ENCODE measurements around the gene FHL1. TPM values are rescaled to one million over a fixed set of nuclear protein-coding genes. Genes with fewer than 3 reads are reported as not detected.

Gene FHL1
- total RNA-seq, 1 donor from 2014 or later, result 26.8 TPM

DNA sequence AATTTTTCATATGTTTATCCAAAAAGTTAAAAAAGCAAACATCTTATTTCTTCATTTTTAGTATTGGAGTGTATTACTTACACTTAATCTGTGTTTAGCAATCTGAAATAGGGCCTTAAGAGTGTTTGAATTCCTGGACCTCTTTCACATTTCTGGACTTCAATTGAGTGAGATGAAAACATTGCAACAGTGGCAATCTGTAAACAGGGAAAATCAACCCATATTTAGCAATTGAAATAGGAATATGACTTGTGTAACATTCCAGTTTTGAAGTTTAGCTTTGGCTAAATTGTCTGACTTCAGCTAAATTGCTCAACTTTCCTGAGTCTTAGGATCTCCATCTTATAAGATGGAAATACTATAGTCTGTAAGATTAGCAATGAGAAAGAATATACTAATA lies 34.6 kb upstream of the FHL1 start:
- no peak overlapping the region for H3K4me3 Mint-ChIP-seq
- TF ChIP-seq, protein P1, sequence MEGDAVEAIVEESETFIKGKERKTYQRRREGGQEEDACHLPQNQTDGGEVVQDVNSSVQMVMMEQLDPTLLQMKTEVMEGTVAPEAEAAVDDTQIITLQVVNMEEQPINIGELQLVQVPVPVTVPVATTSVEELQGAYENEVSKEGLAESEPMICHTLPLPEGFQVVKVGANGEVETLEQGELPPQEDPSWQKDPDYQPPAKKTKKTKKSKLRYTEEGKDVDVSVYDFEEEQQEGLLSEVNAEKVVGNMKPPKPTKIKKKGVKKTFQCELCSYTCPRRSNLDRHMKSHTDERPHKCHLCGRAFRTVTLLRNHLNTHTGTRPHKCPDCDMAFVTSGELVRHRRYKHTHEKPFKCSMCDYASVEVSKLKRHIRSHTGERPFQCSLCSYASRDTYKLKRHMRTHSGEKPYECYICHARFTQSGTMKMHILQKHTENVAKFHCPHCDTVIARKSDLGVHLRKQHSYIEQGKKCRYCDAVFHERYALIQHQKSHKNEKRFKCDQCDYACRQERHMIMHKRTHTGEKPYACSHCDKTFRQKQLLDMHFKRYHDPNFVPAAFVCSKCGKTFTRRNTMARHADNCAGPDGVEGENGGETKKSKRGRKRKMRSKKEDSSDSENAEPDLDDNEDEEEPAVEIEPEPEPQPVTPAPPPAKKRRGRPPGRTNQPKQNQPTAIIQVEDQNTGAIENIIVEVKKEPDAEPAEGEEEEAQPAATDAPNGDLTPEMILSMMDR (IDR thresholded peaks at IDR 0.05; ENCODE audit: unreplicated experiment), result no peak
- peaks cover 4% of the 10 kb centered on the region for H3K4me1 Mint-ChIP-seq
- H3K9me3 Mint-ChIP-seq, result peaks cover 44% of the 10 kb centered on the region
- no peaks in the 10 kb centered on the region for H3K36me3 Mint-ChIP-seq
- no peaks in the 10 kb centered on the region for H3K27me3 Mint-ChIP-seq (ENCODE audit: low read depth)
- no peak for DNase-seq (ENCODE audit: low spot score in 2 of 2, unreplicated experiment in 2 of 2)
- no peak overlapping the region for H3K27ac Mint-ChIP-seq

DNA sequence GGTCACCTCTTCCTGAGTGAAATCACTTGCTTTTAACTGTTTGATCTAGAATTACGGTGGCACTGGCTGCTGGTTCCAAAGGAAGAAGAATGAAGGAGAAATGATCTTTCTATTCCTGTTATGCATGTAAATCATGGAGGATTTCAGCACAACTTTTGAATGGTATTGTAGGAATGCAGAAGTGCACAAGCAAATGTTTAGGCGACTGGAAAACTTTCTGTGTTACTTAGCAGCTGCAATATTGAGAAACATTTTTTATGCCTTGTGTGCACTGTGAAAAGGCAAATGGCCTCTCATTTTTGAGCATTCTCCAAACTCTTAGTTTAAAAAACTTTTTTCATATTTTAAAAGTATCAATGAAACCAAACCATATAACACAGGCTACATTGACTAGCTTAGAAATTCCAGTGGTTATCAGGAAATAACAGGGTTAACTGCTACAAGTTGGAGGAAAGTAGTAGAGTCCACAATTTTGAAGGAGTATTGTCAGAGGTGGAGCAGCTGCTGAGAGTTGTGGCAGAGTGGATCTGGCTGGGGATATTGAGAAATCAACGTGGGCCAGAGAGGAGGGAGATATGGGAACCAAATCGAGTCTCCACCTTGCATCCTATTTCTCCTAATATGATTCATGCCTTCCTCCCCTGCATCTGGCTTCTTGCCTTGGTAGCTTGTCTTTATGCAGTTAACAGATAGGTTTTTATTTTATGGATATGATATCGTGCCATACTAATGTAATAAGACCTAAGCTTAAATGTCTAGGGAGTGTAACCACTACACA lies 32.0 kb upstream of the FHL1 start:
- H3K9me3 Mint-ChIP-seq, result peaks cover 41% of the 10 kb centered on the region
- H3K27me3 Mint-ChIP-seq (ENCODE audit: low read depth), result no peaks in the 10 kb centered on the region
- TF ChIP-seq, protein P1 (IDR thresholded peaks at IDR 0.05; ENCODE audit: unreplicated experiment), result no peak
- no peaks in the 10 kb centered on the region for H3K36me3 Mint-ChIP-seq
- peaks cover 4% of the 10 kb centered on the region for H3K4me1 Mint-ChIP-seq
- no peak overlapping the region for H3K4me3 Mint-ChIP-seq
- no peak for DNase-seq (ENCODE audit: low spot score in 2 of 2, unreplicated experiment in 2 of 2)
- no peak overlapping the region for H3K27ac Mint-ChIP-seq

DNA sequence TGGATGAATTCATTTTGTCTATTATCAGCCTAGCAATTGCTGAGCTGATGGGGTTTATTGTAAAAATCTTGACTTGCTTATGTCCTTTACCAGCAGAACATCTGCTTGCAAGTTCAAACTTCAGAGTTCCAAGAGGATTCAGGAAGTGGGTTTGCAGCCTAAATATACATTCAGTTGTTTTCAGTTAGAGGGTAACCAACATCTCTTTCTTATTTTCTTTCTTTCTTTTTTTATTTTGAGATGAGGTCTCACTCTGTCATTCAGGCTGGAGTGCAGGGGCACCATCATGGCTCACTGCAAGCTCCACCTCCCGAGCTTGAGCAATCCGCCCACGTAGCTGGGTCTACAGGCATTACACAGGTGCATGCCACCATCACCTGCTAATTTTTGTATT lies 31.4 kb upstream of the FHL1 start:
- TF ChIP-seq, protein P1 (IDR thresholded peaks at IDR 0.05; ENCODE audit: unreplicated experiment), result no peak
- no peak overlapping the region for H3K4me3 Mint-ChIP-seq
- H3K9me3 Mint-ChIP-seq, result peaks cover 39% of the 10 kb centered on the region
- DNase-seq (ENCODE audit: low spot score in 2 of 2, unreplicated experiment in 2 of 2), result no peak
- peaks cover 4% of the 10 kb centered on the region for H3K4me1 Mint-ChIP-seq
- H3K36me3 Mint-ChIP-seq, result no peaks in the 10 kb centered on the region
- H3K27me3 Mint-ChIP-seq (ENCODE audit: low read depth), result no peaks in the 10 kb centered on the region
- H3K27ac Mint-ChIP-seq, result no peak overlapping the region

DNA sequence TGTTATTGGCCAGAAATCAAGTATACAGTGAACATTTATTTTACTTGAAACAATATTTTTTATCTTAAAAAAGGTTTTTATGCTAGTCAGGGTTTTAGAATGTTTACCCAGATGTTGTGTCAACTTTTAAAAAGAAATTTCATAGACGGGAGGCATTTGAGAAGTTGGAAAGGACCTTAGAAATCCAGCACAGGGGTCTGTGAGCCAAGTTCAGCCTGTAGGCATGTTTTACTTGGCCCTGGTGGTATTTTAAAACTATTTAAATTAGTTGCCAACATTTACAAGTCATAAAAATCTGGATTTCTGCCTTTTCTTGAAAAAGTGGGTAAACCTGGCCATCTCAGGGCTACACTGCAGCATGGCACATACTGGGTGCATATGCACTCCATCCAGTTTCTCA lies 25.5 kb upstream of the FHL1 start:
- no peak overlapping the region for H3K27ac Mint-ChIP-seq
- no peaks in the 10 kb centered on the region for H3K36me3 Mint-ChIP-seq
- H3K27me3 Mint-ChIP-seq (ENCODE audit: low read depth), result no peaks in the 10 kb centered on the region
- DNase-seq (ENCODE audit: low spot score in 2 of 2, unreplicated experiment in 2 of 2), result no peak
- peaks cover 22% of the 10 kb centered on the region for H3K9me3 Mint-ChIP-seq
- no peak overlapping the region for H3K4me3 Mint-ChIP-seq
- H3K4me1 Mint-ChIP-seq, result no peaks in the 10 kb centered on the region
- TF ChIP-seq, protein P1 (IDR thresholded peaks at IDR 0.05; ENCODE audit: unreplicated experiment), result no peak

DNA sequence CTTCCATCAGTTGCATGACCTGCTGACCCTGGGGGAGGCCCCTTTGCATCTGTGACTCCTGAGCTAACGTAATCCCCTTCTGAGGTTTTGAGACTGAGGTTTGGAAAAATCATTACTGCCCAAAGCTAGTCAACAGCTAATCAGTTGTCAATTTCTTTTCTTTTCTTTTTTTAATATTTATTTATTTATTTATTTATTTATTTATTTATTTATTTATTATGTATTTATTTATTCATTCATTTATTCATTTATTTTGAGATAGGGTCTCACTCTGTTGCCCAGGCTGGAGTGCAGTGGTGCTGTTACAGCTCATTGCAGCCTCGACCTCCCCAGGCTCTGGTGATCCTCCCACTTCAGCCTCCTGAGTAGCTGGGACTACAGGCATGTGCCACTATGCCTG lies 25.1 kb upstream of the FHL1 start:
- Mint-ChIP-seq H3K4me1 (peaks cover 2% of the 10 kb centered on the region), H3K9me3 (peaks cover 22% of the 10 kb centered on the region), H3K4me3 (no peak overlapping the region), H3K36me3 (no peaks in the 10 kb centered on the region), H3K27me3 (ENCODE audit: low read depth) (no peaks in the 10 kb centered on the region), H3K27ac (no peak overlapping the region)
- TF ChIP-seq, protein P1 (IDR thresholded peaks at IDR 0.05; ENCODE audit: unreplicated experiment), result no peak
- DNase-seq (ENCODE audit: low spot score in 2 of 2, unreplicated experiment in 2 of 2), result no peak
